ENCODE data around the gene PCBP1. TPM values are rescaled to one million over a fixed set of nuclear protein-coding genes. Genes with fewer than 3 reads are reported as not detected.
"Not testable (repeated sequence)": the region's sequence is repeated elsewhere in the genome, so short reads cannot be mapped to it uniquely, and the experiment has no call there.

Gene PCBP1
- total RNA-seq, 2 experiments from 2014 or later, result 429 to 464 TPM

DNA sequence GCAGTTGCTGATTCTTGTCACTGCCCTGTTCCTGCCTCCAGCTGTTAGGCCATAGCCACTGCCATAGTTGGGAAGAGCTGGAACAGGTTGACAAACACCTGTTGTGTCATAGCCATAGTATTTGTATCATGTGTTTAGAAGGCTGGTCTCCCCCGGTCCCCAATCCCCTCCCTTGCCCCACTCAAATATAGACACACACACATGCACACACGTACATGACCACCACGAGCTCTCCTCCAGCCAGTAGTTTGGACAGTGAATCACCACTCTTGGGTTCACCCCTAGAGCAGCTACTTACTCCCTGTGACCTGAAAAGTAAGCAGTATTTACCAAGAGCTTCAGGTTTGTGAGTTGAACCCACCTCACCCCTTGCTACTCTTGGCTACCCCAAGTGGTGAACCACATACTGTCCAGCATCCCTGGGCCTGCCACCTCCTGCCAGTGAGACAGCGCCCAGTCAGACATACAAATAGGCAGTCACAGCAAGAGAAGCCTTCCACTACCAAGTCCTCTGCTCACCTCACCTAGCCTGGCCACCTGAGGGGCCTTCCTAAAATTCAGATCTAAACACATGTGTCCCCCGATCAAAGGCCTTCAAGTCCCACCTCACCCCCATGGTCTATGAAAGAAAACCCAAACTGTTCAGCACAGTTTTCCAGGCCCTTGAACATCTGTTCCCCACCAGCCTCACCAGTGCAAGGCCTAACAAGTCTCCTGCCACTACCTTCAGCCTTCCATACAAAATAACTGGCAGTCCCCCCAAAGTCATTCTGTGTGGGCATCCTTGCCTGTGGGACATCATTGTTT, 7.1 kb downstream of the PCBP1 start:
- Mint-ChIP-seq H3K27ac (peak overlapping the region; percentile 92), H3K36me3 (peaks cover 17% of the 10 kb centered on the region), H3K4me3 (peak overlapping the region; percentile 67), H3K4me1 (peaks cover 56% of the 10 kb centered on the region), H3K27me3 (no peaks in the 10 kb centered on the region), H3K9me3 (ENCODE audit: low read depth) (no peaks in the 10 kb centered on the region)
- ATAC-seq, result no peak
- CTCF ChIA-PET, result interaction anchor here (1.0 to 29.2 kb wide), 7 partner anchors 9 to 180 kb away, joined by 3 to 382 read pairs (median 3); partner anchors contain the start of gene MXD1
- peak; percentile 52 for DNase-seq

DNA sequence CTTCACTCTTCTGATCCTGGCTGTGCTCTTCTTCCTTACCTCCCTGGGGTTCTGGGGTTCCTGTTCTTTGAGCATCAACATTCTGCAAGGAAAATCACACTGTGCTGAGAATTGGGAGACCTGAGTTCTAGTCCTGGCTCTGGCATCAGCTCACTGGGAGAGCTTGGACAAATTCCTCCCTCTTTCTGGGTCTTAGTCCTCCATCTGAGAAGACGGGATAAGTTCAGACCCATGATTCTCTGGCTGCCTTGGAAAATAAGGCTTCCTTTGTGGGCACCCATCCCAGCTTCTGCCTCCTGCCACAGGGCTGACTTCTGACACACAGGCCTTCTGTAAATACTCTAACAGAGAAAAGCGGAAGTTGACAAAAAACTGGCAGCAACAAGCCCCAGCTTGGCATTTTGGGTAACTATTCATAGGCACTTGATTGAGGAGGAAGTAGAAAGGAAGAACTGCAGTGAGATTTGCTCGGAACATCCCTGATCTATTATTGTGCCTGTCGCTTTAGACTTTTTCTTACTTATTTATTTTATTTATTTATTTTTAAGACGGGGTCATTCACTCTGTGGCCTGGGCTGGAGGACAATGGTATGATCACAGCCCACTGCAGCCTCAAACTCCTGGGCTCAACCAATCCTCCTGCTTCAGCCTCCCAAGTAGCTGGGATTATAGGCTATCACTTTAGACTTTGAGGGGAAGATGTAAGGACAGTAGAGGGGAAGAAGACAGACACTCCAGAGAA, 7.9 kb downstream of the PCBP1 start:
- Mint-ChIP-seq H3K27ac (peak overlapping the region; percentile 92), H3K4me3 (peak overlapping the region; percentile 67), H3K36me3 (peaks cover 10% of the 10 kb centered on the region), H3K9me3 (ENCODE audit: low read depth) (no peaks in the 10 kb centered on the region), H3K27me3 (no peaks in the 10 kb centered on the region), H3K4me1 (peaks cover 54% of the 10 kb centered on the region)
- CTCF ChIA-PET, result interaction anchor here (1.0 to 29.2 kb wide), 6 partner anchors 9 to 181 kb away, joined by 3 to 382 read pairs (median 3); partner anchors contain the start of gene MXD1
- ATAC-seq, result peak; percentile 77
- peak; percentile 70 for DNase-seq

DNA sequence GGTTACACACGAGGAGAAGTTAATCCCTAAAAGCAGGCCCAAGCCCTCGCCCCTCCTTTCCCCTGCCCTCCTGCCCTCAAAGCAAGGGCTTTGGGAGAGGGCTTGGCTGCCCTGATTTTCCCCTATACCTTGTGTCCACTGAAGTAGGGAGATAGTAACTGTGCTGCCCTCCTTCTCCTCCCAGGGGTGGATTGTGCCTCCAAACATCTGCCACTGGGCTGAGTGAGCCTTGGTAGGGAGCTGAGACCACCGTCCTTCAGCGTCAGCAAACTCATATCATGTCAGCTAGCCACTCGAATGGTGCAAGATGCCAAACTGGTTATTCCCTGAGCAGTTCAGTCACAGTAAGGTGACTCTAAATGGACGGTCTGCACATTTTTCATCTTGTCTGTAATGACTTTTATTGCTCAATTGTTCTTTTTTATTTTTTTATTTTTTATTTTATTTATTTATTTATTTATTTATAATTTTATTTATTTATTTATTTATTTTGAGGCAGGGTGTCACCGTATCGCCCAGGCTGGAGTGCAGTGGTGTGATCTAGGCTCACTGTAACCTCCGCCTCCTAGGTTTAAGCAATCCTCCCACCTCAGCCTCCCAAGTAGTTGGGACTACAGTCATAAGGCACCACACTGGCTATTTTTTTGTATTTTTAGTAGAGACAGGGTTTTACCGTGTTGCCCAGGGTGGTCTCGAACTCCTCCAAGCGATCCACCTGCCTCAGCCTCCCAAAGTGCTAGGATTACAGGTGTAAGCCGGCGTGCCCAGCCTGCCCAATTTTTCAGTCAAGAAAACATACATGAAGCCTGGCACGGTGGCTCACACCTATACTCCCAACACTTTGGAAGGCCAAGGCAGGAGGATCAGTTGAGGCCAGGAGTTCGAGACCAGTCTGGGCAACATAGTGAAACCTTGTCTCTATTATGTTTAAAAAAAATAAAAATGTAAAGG, 8.7 kb downstream of the PCBP1 start:
- Mint-ChIP-seq H3K27me3 (no peaks in the 10 kb centered on the region), H3K4me1 (peaks cover 46% of the 10 kb centered on the region), H3K4me3 (peak overlapping the region; percentile 67), H3K36me3 (peaks cover 5% of the 10 kb centered on the region), H3K27ac (peak overlapping the region; percentile 92), H3K9me3 (ENCODE audit: low read depth) (no peaks in the 10 kb centered on the region)
- no peak for DNase-seq
- CTCF ChIA-PET, result interaction anchor here (1.0 to 29.2 kb wide), 6 partner anchors 9 to 182 kb away, joined by 3 to 382 read pairs (median 3); partner anchors contain the start of gene MXD1
- ATAC-seq, result peak; percentile 1

DNA sequence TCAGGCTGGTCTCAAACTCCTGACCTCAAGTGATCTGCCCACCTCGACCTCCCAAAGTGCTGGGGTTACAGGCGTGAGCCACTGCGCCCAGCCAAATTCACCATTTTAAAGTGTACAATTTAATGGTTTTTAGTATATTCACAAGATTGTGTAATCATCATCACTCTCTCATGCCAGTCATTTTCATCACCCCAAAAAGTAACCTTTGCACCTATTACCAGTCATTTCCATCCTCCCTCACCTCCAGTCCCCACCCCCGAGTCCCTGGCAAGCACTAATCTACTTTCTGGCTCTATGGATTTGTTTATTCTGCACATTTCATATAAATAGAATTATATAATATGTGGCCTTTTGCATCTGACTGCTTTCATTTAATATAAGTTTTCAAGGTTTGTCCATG, 10.8 kb downstream of the PCBP1 start:
- Mint-ChIP-seq H3K4me1 (peaks cover 38% of the 10 kb centered on the region), H3K36me3 (peaks cover 3% of the 10 kb centered on the region), H3K27me3 (no peaks in the 10 kb centered on the region), H3K4me3 (no peak overlapping the region), H3K9me3 (ENCODE audit: low read depth) (no peaks in the 10 kb centered on the region), H3K27ac (no peak overlapping the region)
- DNase-seq (no peak), ATAC-seq (no peak)
- CTCF ChIA-PET, result no interaction called here

DNA sequence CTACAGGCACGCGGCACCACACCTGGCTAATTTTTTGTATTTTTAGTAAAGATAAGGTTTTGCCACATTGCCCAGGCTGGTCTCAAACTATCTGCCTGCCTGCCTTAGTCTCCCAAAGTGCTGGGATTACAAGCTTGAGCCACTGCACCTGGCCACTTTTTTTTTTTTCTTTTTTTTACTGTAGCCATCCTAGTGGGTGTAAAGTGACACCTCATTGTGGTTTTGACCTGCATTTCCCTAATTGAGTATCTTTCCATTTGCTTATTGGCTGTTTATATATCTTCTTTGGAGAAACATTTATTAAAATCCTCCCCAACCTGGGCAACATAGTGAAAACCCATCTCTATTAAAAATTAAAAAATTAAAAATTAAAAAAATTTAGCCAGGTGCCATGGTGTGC, 12.0 kb downstream of the PCBP1 start:
- CTCF ChIA-PET, result no interaction called here
- Mint-ChIP-seq H3K27ac (no peak overlapping the region), H3K4me1 (peaks cover 43% of the 10 kb centered on the region)

DNA sequence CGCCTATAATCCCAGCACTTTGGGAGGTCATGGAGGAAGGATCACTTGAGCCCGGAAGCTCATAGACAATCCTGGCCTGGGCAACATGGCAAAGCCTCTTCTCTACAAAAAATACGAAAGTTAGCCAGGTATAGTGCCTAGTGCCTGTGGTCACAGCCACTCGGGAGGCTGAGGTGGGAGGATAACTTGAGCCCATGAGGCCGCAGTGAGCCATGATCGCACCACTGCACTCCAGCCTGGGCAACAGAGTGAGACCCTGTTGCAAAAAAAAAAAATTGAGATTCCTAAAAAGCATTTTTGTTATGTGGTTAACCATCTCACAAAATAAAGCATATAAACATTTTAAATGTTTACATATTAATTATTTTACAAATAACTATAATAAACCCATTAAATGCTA, 13.9 kb downstream of the PCBP1 start:
- peaks cover 36% of the 10 kb centered on the region for H3K4me1 Mint-ChIP-seq
- CTCF ChIA-PET, result interaction anchor here (0.7 to 1.0 kb wide), 2 partner anchors 26 to 36 kb away, joined by 3 read pairs; no protein-coding TSS in a partner anchor
- no peak overlapping the region for H3K4me3 Mint-ChIP-seq
- no peaks in the 10 kb centered on the region for H3K36me3 Mint-ChIP-seq
- DNase-seq, result no peak
- no peak for ATAC-seq
- no peaks in the 10 kb centered on the region for H3K27me3 Mint-ChIP-seq
- no peaks in the 10 kb centered on the region for H3K9me3 Mint-ChIP-seq (ENCODE audit: low read depth)
- no peak overlapping the region for H3K27ac Mint-ChIP-seq

More for the DNA sequence above, 12.0 kb downstream of the PCBP1 start:
- no peak for DNase-seq
- Mint-ChIP-seq H3K4me3 (no peak overlapping the region), H3K9me3 (ENCODE audit: low read depth) (no peaks in the 10 kb centered on the region), H3K27me3 (no peaks in the 10 kb centered on the region), H3K36me3 (no peaks in the 10 kb centered on the region)
- ATAC-seq, result no peak

DNA sequence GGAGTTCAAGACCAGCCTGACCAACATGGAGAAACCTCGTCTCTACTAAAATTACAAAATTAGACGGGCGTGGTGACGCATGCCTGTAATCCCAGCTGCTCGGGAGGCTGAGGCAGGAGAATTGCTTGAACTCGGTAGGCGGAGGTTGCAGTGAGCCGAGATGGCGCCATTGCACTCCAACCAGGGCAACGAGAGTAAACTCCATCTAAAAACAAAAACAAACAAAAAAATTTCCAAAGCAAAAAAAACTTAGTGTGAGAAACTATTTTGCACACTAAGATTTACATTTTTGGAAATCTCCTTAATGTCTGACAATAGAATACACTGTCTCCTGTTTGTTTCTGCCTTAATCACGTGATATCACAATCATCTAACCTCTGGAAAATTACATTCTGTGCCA, 14.4 kb downstream of the PCBP1 start:
- not testable (repeated sequence) for H3K9me3 Mint-ChIP-seq (ENCODE audit: low read depth); H3K27me3 Mint-ChIP-seq; H3K4me3 Mint-ChIP-seq; H3K36me3 Mint-ChIP-seq; H3K27ac Mint-ChIP-seq; DNase-seq; ATAC-seq
- H3K4me1 Mint-ChIP-seq, result peaks cover 36% of the 10 kb centered on the region
- CTCF ChIA-PET, result interaction anchor here (1.0 kb wide), 1 partner anchor 26 kb away, joined by 3 read pairs; no protein-coding TSS in a partner anchor

DNA sequence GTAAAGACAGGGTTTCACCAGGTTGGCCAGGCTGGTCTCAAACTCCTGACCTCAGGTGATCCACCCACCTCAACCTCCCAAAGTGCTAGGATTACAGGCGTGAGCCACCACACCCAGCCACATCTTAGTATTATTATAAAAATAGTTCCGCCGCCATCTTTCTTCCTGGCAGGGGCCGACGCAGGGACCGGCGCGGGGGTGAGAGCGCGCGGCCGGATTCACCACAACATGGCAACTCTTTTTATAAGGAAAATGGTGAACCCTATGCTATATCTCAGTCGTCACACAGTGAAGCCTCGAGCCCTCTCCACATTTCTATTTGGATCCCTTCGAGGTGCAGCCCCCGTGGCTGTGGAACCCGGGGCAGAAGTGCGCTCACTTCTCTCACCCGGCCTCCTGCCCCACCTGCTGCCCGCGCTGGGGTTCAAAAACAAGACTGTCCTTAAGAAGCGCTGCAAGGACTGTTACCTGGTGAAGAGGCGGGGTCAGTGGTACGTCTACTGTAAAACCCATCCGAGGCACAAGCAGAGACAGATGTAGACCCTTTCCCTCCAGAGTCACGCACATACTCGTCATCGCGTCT, 15.1 kb downstream of the PCBP1 start:
- H3K4me3 Mint-ChIP-seq; H3K27me3 Mint-ChIP-seq; DNase-seq; H3K36me3 Mint-ChIP-seq; CTCF ChIA-PET; ATAC-seq; H3K27ac Mint-ChIP-seq; H3K9me3 Mint-ChIP-seq (ENCODE audit: low read depth): not testable (repeated sequence)
- peaks cover 42% of the 10 kb centered on the region for H3K4me1 Mint-ChIP-seq

DNA sequence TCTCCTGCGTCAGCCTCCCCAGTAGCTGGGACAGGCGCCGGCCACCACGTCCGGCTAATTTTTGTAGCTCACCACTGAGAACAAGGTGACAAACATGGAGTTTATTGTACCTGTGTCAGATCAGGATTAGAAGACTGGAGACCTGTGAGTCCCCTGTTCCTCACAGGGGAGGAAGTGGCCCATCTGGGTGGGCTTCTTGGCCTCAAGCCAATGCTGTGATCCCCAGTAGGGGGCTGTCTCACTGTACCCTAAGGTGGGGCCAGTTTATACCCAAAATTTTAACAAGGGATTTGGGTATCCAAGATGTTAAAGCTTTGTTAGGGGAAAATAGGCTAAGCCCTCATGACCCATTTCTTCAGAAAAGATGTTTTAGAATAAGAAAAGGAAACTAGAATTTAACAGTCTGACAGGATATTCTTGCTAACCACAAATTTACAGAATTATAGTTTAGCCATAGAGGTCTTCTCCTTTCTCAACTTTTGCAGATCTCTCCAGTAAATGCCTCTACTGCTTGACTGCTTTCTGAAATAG, 16.3 kb downstream of the PCBP1 start:
- DNase-seq (peak; percentile 71), ATAC-seq (peak; percentile 65)
- peak overlapping the region; percentile 95 for H3K27ac Mint-ChIP-seq
- H3K36me3 Mint-ChIP-seq, result peaks cover 1% of the 10 kb centered on the region
- no peaks in the 10 kb centered on the region for H3K9me3 Mint-ChIP-seq (ENCODE audit: low read depth)
- peaks cover 51% of the 10 kb centered on the region for H3K4me1 Mint-ChIP-seq
- CTCF ChIA-PET, result interaction anchor here (0.7 to 3.3 kb wide), 15 partner anchors 9 to 192 kb away, joined by 3 to 24 read pairs (median 5); partner anchors contain the start of gene PCBP1
- peak overlapping the region; percentile 75 for H3K4me3 Mint-ChIP-seq
- no peaks in the 10 kb centered on the region for H3K27me3 Mint-ChIP-seq

DNA sequence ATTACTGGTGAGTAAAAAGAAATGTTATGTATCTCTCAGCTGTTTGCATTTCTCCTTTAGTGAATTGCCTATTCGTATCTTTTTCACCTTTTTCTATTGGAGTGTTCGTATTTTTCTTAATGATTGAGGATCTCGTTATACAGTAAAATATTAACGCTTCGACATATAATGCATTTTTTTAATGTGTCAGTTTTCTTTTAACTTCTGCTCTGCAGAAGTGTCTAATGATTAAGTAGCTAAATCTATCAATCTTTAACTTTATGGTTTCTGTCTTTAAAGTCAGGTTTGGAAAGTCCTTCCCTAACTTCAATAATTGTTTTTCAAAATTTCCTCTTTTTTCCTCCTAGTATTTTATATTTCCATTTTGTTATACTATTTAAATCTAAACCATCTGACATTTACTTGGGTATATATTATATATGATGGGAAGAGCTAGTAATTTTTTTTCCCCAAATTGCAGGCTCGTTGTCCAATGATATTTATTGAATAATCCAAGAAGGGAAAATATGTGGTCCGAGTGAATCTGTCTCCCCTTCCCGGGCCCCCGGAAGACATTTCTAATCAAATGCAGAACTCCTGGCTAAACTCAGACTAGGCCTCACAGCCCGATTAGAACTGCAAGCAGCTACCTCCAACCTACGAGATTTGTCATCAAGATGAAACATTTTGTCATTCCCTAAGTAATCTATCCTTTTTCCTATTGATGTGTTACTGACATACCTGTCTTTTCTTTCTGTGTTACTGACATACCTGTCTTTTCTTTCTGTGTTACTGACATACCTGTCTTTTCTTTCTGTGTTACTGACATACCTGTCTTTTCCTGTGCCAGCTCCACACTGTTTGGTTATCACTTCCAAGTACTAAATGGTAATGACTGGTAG, 17.2 kb downstream of the PCBP1 start:
- peak; percentile 78 for DNase-seq
- Mint-ChIP-seq H3K4me1 (peaks cover 53% of the 10 kb centered on the region), H3K4me3 (peak overlapping the region; percentile 75), H3K9me3 (ENCODE audit: low read depth) (no peaks in the 10 kb centered on the region), H3K27me3 (no peaks in the 10 kb centered on the region), H3K36me3 (peaks cover 1% of the 10 kb centered on the region), H3K27ac (peak overlapping the region; percentile 95)
- no peak for ATAC-seq
- CTCF ChIA-PET, result interaction anchor here (0.8 to 3.3 kb wide), 17 partner anchors 10 to 193 kb away, joined by 3 to 24 read pairs (median 5); partner anchors contain the start of gene PCBP1

DNA sequence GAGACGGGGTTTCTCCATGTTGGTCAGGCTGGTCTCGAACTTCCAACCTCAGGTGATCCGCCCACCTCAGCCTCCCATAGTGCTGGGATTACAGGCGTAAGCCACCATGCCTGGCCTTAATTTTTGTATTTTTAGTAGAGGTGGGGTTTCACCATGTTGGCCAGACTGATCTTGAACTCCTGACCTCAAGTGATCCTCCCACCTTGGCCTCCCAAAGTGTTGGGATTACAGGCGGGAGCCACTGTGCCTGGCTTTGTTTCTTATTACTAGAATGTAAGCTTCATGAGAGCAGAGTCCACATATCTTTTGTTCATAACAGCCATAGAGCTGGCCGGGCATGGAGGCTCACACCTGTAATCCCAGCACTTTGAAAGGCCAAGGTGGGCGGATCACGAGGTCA, 18.9 kb downstream of the PCBP1 start:
- H3K4me1 Mint-ChIP-seq, result peaks cover 61% of the 10 kb centered on the region
- not testable (repeated sequence) for H3K36me3 Mint-ChIP-seq; ATAC-seq; DNase-seq; H3K4me3 Mint-ChIP-seq; H3K9me3 Mint-ChIP-seq (ENCODE audit: low read depth); H3K27me3 Mint-ChIP-seq
- CTCF ChIA-PET, result interaction anchor here (0.9 to 5.8 kb wide), 5 partner anchors 12 to 28 kb away, joined by 3 to 41 read pairs (median 22); no protein-coding TSS in a partner anchor
- H3K27ac Mint-ChIP-seq, result peak overlapping the region; percentile 7

Measured in activated CD8-positive, alpha-beta memory T cell treated with anti-CD3 and anti-CD28 coated beads, Interleukin-2, amount 10 ng/mL, durations not matched to agents 7 days and 5 days (primary cell).